ENCODE measurements around the gene GAN.

Gene GAN

GRCh38 chr16:81358860-81359259, 44.1 kb downstream of the GAN start:
- no peak for DNase-seq

- no peak for DNase-seq
These were observed 45.4 kb downstream of the GAN start for GRCh38 chr16:81360135-81360534.

- no peak for DNase-seq
These were observed 51.0 kb downstream of the GAN start for GRCh38 chr16:81365731-81366130.

- peak; percentile 16 for DNase-seq
These were observed 51.7 kb downstream of the GAN start for GRCh38 chr16:81366316-81366932.

GRCh38 chr16:81367821-81368220, 53.1 kb downstream of the GAN start:
- no peak for DNase-seq

- no peak for DNase-seq
These were observed 55.2 kb downstream of the GAN start for GRCh38 chr16:81369888-81370504.

- DNase-seq = no peak
These were observed 56.3 kb downstream of the GAN start for GRCh38 chr16:81371106-81371505.

- DNase-seq = no peak
These were observed 59.8 kb downstream of the GAN start for GRCh38 chr16:81374550-81374949.

- DNase-seq = no peak
These were observed 62.1 kb downstream of the GAN start for GRCh38 chr16:81376880-81377279.

- no peak for DNase-seq
These were observed 63.3 kb downstream of the GAN start for GRCh38 chr16:81378049-81378448.

GRCh38 chr16:81380932-81381331, 66.2 kb downstream of the GAN start:
- no peak for DNase-seq

- no peak for DNase-seq
These were observed 69.2 kb downstream of the GAN start for GRCh38 chr16:81384006-81384405.

GRCh38 chr16:81385031-81385756, 70.4 kb downstream of the GAN start:
- DNase-seq = no peak

- no peak for DNase-seq
These were observed 73.6 kb downstream of the GAN start for GRCh38 chr16:81388357-81388756.

- DNase-seq = no peak
These were observed 76.1 kb downstream of the GAN start for GRCh38 chr16:81390840-81391239.

- no peak for DNase-seq
These were observed 77.2 kb downstream of the GAN start for GRCh38 chr16:81392011-81392410.

- no peak for DNase-seq
These were observed 79.7 kb downstream of the GAN start for GRCh38 chr16:81394416-81394815.

- no peak for DNase-seq
These were observed 80.3 kb downstream of the GAN start for GRCh38 chr16:81394966-81395655.

GRCh38 chr16:81397058-81397878, 82.5 kb downstream of the GAN start:
- no peak for DNase-seq

- no peak for DNase-seq
These were observed 83.2 kb downstream of the GAN start for GRCh38 chr16:81397879-81398520.

GRCh38 chr16:81399909-81400308, 85.1 kb downstream of the GAN start:
- DNase-seq = no peak
